ENCODE measurements around the gene SPRY2.

SPRY2 gene

GRCh38 chr13:80297094-80297493 lies 43.8 kb downstream of the SPRY2 start:
- Histone ChIP-seq H3K4me1 (ENCODE audit: control insufficient read depth, insufficient read depth, low read length) (peaks cover 1% of the 10 kb centered on the region; the same call in 1 of the 2 replicates), H3K27me3 (ENCODE audit: control insufficient read depth, insufficient read depth, low read length) (no peaks in the 10 kb centered on the region), H3K27ac (ENCODE audit: low read length) (no peak overlapping the region), H3K36me3 (ENCODE audit: control insufficient read depth, insufficient read depth, low read length) (no peaks in the 10 kb centered on the region; the same call in 1 of the 2 replicates), H3K9me3 (ENCODE audit: control insufficient read depth, insufficient read depth, low read length) (no peaks in the 10 kb centered on the region), H3K4me3 (ENCODE audit: low read length) (no peak overlapping the region)
- DNase-seq (ENCODE audit: low read depth, low spot score) = peak; percentile 72

DNA sequence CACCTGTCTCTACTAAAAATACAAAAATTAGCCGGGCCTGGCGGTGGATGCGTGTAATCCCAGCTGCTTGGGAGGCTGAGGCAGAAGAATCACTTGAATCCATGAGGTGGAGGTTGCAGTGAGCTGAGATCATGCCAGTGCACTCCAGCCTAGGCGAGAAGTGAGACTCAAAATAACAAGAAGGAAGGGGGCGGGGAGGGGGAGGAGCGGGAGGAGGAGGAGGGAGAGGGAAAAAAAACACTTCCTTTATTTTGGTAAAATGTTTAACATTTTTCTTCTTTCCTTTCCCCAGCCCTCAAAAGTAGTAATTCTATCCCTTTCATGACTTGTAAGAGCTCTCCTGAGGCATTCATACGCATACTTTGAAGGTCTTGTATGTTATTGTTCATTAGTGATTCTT lies 44.3 kb downstream of the SPRY2 start:
- H3K4me3 ChIP-seq (ENCODE audit: low read length) = no peak overlapping the region
- no peaks in the 10 kb centered on the region for H3K9me3 ChIP-seq (ENCODE audit: control insufficient read depth, insufficient read depth, low read length)
- no CpG with 5 or more reads among the region's 7 CpGs for WGBS (ENCODE audit: insufficient coverage, insufficient read length)
- H3K4me1 ChIP-seq (ENCODE audit: control insufficient read depth, insufficient read depth, low read length) = peaks cover 1% of the 10 kb centered on the region; the same call in 1 of the 2 replicates
- peak overlapping the region; percentile 80 for H3K27ac ChIP-seq (ENCODE audit: low read length)
- no peaks in the 10 kb centered on the region for H3K27me3 ChIP-seq (ENCODE audit: control insufficient read depth, insufficient read depth, low read length)
- H3K36me3 ChIP-seq (ENCODE audit: control insufficient read depth, insufficient read depth, low read length) = no peaks in the 10 kb centered on the region; the same call in 1 of the 2 replicates
- DNase-seq (ENCODE audit: low read depth, low spot score) = no peak

- WGBS (ENCODE audit: insufficient coverage, insufficient read length) = no CpG with 5 or more reads among the region's 1 CpG
These were observed 50.3 kb downstream of the SPRY2 start for GRCh38 chr13:80290591-80290990.

More at GRCh38 chr13:80290591-80290990, 50.3 kb downstream of the SPRY2 start:
- Histone ChIP-seq H3K27ac (ENCODE audit: low read length) (no peak overlapping the region), H3K4me3 (ENCODE audit: low read length) (no peak overlapping the region), H3K27me3 (ENCODE audit: control insufficient read depth, insufficient read depth, low read length) (no peaks in the 10 kb centered on the region), H3K4me1 (ENCODE audit: control insufficient read depth, insufficient read depth, low read length) (no peaks in the 10 kb centered on the region), H3K9me3 (ENCODE audit: control insufficient read depth, insufficient read depth, low read length) (no peaks in the 10 kb centered on the region), H3K36me3 (ENCODE audit: control insufficient read depth, insufficient read depth, low read length) (no peaks in the 10 kb centered on the region)
- DNase-seq (ENCODE audit: low read depth, low spot score) = no peak

All from iPS DF 6.9 (cell line).